Effector CD8-positive, alpha-beta T cell (primary cell): ENCODE results near the gene DYNLL2.
A peak's percentile ranks its signal among the peaks of the same experiment; 100 is the strongest.
"Not testable (repeated sequence)": the region's sequence is repeated elsewhere in the genome, so short reads cannot be mapped to it uniquely, and the experiment has no call there.

Experiments
- DNase-seq: peaks from one replicate; lab custom pipeline; 2025; lab: John Stamatoyannopoulos, UW
- total RNA-seq, 4 experiments: gene quantifications; one replicate each; lab custom pipeline; 2026; lab: John Stamatoyannopoulos, UW

The DYNLL2 gene
- total RNA-seq, result 71.7 to 115 (median 112) reads per million in 4 experiments

DNA sequence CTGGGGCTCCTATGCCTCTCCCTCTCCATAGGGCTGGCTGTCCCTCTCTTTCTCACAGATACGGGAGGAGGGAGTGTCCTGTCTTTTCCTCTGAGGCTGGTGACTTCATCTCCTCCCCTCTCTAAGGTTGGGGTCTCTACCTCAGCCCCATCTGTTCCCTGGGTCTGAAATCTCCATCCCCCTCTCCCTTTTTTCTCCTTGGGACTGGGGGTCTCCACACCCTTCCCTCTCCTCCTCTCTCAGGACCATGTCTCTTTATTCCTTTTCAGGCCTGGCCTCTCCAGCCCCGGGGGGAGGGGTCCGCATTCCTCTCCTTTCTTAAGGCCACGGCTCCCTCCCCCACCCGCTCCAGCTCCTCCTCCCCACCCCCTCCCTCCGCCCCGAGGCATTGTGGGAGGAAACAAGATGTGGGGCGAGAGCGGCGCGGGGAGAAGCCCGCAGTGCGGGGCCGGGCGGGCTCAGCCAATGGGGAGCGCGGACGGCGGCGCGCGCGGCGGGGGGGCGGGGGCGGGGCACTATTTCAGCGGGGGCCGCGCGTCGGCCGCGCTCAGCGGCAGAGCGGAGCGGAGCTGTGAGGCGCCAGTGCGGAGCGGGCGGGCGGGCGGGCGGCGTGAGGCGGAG is at the start of gene DYNLL2:
Gene DYNLL2 (plus strand): TSS at position 550 of the 621 bp plus-strand sequence. CDS start 3,672 bp downstream, outside the sequence.
- peak; percentile 84 for DNase-seq

GRCh38 chr17:58039975-58040374 is 43.2 kb upstream of the DYNLL2 start:
- no peak for DNase-seq

DNA sequence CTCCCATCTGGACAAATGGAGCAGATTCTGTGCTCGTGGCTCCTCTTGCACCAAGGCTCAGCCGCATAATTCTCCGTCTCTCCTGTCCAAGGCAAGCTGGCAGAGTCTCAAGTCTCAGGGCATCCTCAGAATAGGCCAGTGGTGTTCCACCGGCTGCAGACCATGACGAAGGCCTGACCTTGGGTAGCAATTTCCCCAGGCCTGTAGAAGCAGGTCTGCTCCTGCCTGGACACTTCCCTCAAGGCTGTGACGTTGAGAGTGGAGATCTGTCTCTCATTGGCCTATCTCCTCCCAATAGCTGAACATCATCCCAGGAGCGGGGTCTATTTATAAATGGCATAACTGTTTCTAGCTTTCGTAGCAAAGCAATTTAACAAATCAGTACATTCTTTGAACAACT is 42.8 kb upstream of the DYNLL2 start:
- no peak for DNase-seq

- DNase-seq, result no peak
Observed at GRCh38 chr17:58041161-58041560, 42.1 kb upstream of the DYNLL2 start.

GRCh38 chr17:58043221-58044181 is 39.7 kb upstream of the DYNLL2 start:
- DNase-seq, result no peak

DNA sequence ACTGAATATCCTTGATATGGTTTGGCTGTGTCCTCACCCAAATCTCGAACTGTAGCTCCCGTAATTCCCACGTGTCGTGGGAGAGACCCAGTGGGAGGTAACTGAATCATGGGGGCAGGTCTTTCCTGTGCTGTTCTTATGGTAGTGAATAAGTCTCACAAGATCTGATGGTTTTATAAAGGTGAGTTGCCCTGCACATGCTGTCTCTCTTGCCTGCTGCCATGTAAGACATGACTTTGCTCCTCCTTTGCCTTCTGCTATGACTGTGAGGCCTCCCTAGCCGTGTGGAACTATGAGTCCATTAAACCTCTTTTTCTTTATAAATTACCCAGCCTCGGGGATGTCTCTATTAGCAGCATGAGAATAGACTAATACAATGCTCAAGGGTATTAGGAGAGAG is 39.0 kb upstream of the DYNLL2 start:
- DNase-seq, result not testable (repeated sequence)

GRCh38 chr17:58046239-58047094 is 36.8 kb upstream of the DYNLL2 start:
- DNase-seq, result no peak

GRCh38 chr17:58047376-58048150 is 35.7 kb upstream of the DYNLL2 start:
- no peak for DNase-seq

DNA sequence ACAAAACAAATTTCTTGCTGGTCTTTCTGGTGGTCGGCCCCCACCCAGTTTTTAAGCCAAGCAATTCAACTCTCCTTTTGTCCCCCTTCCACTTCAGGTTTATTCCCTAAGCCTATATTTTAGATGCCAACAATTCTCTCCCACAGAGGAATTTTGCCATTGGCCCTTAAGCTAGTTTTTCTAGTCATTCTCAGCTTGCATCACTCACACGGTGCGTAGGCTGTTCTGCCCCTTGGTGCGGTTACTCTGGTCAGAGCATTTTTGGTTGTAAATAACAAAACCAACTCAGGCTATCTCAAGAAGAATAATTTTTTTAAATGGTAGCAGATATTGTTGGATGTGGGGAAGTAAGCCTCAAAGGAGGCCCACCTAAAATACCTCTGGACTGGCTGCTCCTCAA is 33.7 kb upstream of the DYNLL2 start:
- DNase-seq, result no peak

DNA sequence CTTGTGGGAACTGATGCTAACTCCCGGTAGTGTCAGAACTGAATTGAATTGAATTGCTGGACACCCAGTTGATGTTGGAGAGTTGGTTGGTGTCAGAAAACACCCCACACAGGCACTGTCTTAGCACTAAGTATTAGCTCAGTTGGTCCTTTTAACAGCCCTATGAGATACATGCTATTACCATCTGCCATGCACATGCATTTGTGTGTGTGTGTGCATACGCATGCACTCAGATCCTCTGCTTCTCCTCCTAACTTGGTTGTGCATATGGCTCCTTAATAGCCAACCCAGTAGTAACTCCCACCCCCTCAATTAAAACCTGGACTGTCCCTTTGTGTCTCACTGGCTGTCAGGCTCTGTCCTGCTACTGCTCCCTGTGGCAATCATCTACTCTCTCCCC is 32.3 kb upstream of the DYNLL2 start:
- no peak for DNase-seq

DNA sequence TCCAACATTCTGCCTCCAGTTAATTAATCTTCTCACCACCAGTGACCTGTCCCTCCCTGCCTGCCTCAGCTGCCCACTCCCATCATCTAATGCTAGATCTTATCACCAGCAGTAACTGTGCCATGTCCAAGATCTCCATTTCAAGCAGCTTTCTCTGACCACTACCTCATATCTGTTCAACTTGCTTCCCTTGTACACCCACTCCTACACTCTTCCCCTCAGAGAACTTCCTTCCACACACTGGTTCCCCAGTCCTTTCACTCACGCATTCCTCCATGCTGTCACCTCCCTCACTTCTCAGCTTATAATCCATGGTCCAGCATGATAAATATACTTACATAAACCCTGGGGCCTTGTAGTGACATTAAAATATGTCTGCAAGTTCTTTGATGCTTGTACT is 31.8 kb upstream of the DYNLL2 start:
- no peak for DNase-seq

DNA sequence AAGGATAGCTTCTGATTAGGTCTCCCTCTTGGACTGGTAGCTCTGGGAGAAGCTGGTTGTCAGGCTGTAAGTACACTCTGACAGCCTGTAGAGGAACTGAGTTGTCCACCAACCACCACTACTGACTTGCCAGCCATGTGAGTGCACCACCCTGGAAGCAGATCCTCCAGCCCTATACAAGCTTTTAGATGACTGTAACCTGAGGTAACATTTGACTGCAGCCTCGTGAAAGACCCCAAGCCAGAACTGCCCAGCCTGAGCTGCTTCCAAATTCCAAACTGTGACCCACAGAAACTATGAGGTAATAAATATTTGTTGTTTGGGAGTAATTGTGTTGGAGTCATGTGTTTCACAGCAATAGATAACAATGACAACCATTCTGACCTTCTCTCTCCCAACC is 30.8 kb upstream of the DYNLL2 start:
- no peak for DNase-seq

DNA sequence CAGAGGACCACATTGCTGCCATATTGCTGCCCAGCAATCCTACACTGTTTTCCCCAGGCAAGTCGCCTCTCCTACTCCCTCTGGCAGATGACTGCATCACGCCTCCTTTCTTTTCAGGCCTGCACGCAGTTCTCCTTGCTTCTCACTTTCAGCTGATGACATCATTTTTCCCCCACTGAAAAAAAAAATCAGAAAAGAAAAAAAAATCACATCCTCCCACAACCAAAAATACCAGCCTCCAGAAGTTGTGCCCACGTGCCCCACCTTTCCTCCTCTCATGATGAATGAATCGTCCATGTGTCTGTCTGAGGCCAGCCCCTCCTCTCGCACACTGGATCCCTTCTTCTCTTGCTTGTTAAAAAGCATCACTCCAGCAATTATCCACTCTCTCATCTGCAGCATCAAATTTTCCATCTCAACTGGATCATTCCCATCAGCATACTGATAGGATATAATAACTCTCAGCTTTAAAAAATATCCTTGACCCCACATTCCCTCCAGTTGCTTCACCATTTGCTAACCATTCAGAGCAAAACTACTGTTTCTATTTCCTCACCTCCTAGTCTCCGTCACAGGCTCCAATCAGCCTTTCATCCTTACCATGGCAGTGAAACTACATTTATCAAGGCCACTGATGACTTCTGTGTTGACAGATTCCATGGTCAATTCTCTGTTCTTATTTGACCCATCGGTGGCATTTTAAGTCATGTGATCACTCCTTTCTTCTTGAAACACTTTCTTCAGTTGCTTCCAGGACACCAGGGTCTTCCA is 30.1 kb upstream of the DYNLL2 start:
- DNase-seq, result no peak

DNA sequence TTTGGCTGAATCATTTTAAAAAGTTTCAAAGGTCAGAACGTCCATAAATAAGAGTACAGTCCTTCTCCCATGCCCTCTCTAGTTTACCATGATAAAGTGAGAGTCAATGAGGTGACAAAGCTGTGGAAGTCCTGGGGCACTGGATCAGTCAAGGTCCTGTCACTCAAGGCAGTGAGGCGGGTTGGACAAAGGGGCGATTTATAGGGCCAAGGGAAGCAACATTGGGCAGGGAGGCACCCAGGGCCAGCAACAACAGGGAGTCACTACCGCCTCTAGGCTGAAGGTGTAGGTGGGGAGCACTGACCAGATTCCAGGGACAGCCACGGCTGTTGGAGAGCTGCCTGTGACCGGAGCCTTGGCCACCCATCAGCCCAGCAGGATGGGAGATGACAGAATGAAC is 28.6 kb upstream of the DYNLL2 start:
- DNase-seq, result no peak

- DNase-seq, result no peak
Observed at GRCh38 chr17:58056476-58056875, 26.7 kb upstream of the DYNLL2 start.

- DNase-seq, result no peak
Observed at GRCh38 chr17:58059141-58059540, 24.1 kb upstream of the DYNLL2 start.

- DNase-seq, result no peak
Observed at GRCh38 chr17:58060596-58061191, 22.5 kb upstream of the DYNLL2 start.

DNA sequence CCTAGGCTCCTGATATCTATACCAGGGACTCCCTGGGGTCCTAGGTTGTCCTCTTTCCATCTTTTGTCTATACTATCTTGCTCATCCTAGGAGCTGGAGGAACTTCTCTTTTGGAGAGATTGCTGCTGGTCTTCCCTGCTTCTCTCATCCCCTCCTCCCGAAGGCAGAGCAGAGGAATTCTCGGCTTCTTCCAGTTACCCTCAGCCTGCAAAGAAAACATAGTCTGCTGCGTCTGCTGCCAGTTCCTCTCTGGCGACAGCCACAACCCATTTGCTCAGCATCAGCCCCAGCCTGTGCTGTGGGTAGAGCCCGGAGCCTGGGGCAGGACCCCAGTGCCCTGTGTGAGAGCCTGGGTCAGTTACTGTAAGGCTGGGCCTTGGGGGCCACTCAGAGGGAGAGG is 21.5 kb upstream of the DYNLL2 start:
- DNase-seq, result no peak

DNA sequence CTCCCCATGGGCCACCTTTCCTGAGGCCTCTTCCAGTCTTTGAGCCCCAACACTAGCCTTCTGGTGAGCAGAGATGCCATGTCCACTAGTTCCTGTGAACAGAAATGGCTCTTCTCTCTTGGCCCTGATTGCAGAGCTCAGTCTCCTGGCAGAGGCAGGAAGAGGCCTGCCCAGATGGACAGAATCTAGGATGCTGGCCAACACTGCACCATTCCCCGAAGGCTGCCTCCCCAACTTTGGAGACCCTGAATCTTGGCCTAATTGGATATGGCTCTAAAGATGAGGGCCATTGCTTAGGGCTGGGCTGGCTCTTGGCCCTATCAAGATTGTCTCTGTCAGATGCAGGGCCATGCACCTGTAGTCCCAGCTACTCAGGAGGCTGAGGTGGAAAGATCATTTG is 18.0 kb upstream of the DYNLL2 start:
- DNase-seq, result no peak

GRCh38 chr17:58066401-58066800 is 16.8 kb upstream of the DYNLL2 start:
- DNase-seq, result no peak
